Muscle layer of colon (tissue), 2 donors: ENCODE measurements around the gene NDNF.

Experiments used
- H3K27ac ChIP-seq: one replicate; pipeline ENCODE4 v1.7.0; 2013; ENCODE audit warnings: low read depth, mild to moderate bottlenecking, low read length, moderate library complexity
- H3K27me3 ChIP-seq, 2 donors: one replicate each; pipeline ENCODE4 v1.7.0; 2013; ENCODE audit warnings: low read length in 2 of 2, mild to moderate bottlenecking in 2 of 2; ENCODE audit not compliant: insufficient read depth in 2 of 2, control insufficient read depth in 1 of 2
- H3K36me3 ChIP-seq: one replicate; pipeline ENCODE4 v1.7.0; 2013; ENCODE audit warnings: mild to moderate bottlenecking, low read length; ENCODE audit not compliant: insufficient read depth
- H3K4me1 ChIP-seq: one replicate; pipeline ENCODE4 v1.7.0; 2013; ENCODE audit warnings: mild to moderate bottlenecking, low read length; ENCODE audit not compliant: insufficient read depth
- H3K4me3 ChIP-seq, 2 donors: one replicate each; pipeline ENCODE4 v1.7.0; 2013; ENCODE audit warnings: low read length in 2 of 2, low read depth in 1 of 2, mild to moderate bottlenecking in 1 of 2, moderate library complexity in 1 of 2
- H3K9ac ChIP-seq: one replicate; pipeline ENCODE4 v1.7.0; 2013; ENCODE audit warnings: low read length
- H3K9me3 ChIP-seq: one replicate; pipeline ENCODE4 v1.7.0; 2013; ENCODE audit warnings: mild to moderate bottlenecking, low read length
- donor health status: abdominal sarcoma.
- donor health status: Adenocarcinoma of cecum.

The NDNF gene

GRCh38 chr4:121072224-121073003 is at the start of gene NDNF:
TSS of gene NDNF (minus strand) at chr4:121072535. CDS start at chr4:121045837, 26,698 bp downstream.
- H3K9ac ChIP-seq = peak within 1 kb of the TSS; percentile 40
- H3K36me3 ChIP-seq = no peaks in the 10 kb centered on the region
- H3K4me3 ChIP-seq = peak within 1 kb of the TSS; percentile 79 to 83
- H3K27ac ChIP-seq = peak within 1 kb of the TSS; percentile 53
- peaks cover 11% of the 10 kb centered on the region for H3K4me1 ChIP-seq
- H3K9me3 ChIP-seq = no peaks in the 10 kb centered on the region
- peaks cover 0 to 5% of the 10 kb centered on the region in 2 donors for H3K27me3 ChIP-seq

GRCh38 chr4:121119715-121120114 is 47.4 kb upstream of the NDNF start:
- no peaks in the 10 kb centered on the region for H3K27me3 ChIP-seq
- H3K4me1 ChIP-seq = no peaks in the 10 kb centered on the region
- no peaks in the 10 kb centered on the region for H3K36me3 ChIP-seq
- H3K9ac ChIP-seq = no peak overlapping the region
- no peak overlapping the region for H3K4me3 ChIP-seq
- no peak overlapping the region for H3K27ac ChIP-seq
- no peaks in the 10 kb centered on the region for H3K9me3 ChIP-seq

- no peaks in the 10 kb centered on the region for H3K27me3 ChIP-seq
- no peaks in the 10 kb centered on the region for H3K4me1 ChIP-seq
- H3K36me3 ChIP-seq = no peaks in the 10 kb centered on the region
- no peak overlapping the region for H3K27ac ChIP-seq
- no peak overlapping the region for H3K4me3 ChIP-seq
- no peak overlapping the region for H3K9ac ChIP-seq
- no peaks in the 10 kb centered on the region for H3K9me3 ChIP-seq
These were observed 46.0 kb upstream of the NDNF start for GRCh38 chr4:121118344-121118743.

GRCh38 chr4:121114756-121115155 is 42.4 kb upstream of the NDNF start:
- H3K4me1 ChIP-seq = no peaks in the 10 kb centered on the region

GRCh38 chr4:121112530-121112929 is 40.2 kb upstream of the NDNF start:
- no peaks in the 10 kb centered on the region for H3K36me3 ChIP-seq
- H3K27me3 ChIP-seq = no peaks in the 10 kb centered on the region
- no peak overlapping the region for H3K9ac ChIP-seq
- H3K4me3 ChIP-seq = no peak overlapping the region
- H3K9me3 ChIP-seq = no peaks in the 10 kb centered on the region
- H3K27ac ChIP-seq = no peak overlapping the region
- H3K4me1 ChIP-seq = no peaks in the 10 kb centered on the region

More at GRCh38 chr4:121114756-121115155, 42.4 kb upstream of the NDNF start:
- Histone ChIP-seq H3K27me3 (no peaks in the 10 kb centered on the region), H3K4me3 (no peak overlapping the region), H3K27ac (no peak overlapping the region), H3K36me3 (no peaks in the 10 kb centered on the region), H3K9me3 (no peaks in the 10 kb centered on the region), H3K9ac (no peak overlapping the region)

GRCh38 chr4:121108557-121108956 is 36.2 kb upstream of the NDNF start:
- no peaks in the 10 kb centered on the region for H3K27me3 ChIP-seq
- H3K36me3 ChIP-seq = no peaks in the 10 kb centered on the region
- H3K9me3 ChIP-seq = no peaks in the 10 kb centered on the region
- no peaks in the 10 kb centered on the region for H3K4me1 ChIP-seq
- H3K27ac ChIP-seq = no peak overlapping the region
- H3K4me3 ChIP-seq = no peak overlapping the region
- H3K9ac ChIP-seq = no peak overlapping the region

GRCh38 chr4:121107507-121107906 is 35.2 kb upstream of the NDNF start:
- H3K9ac ChIP-seq = no peak overlapping the region
- no peaks in the 10 kb centered on the region for H3K4me1 ChIP-seq
- no peaks in the 10 kb centered on the region for H3K36me3 ChIP-seq
- H3K9me3 ChIP-seq = no peaks in the 10 kb centered on the region
- H3K4me3 ChIP-seq = no peak overlapping the region
- H3K27ac ChIP-seq = no peak overlapping the region
- no peaks in the 10 kb centered on the region for H3K27me3 ChIP-seq

GRCh38 chr4:121100093-121100775 is 27.9 kb upstream of the NDNF start:
- Histone ChIP-seq H3K36me3 (no peaks in the 10 kb centered on the region), H3K4me1 (no peaks in the 10 kb centered on the region), H3K4me3 (no peak overlapping the region), H3K9ac (no peak overlapping the region), H3K27me3 (no peaks in the 10 kb centered on the region), H3K27ac (no peak overlapping the region), H3K9me3 (no peaks in the 10 kb centered on the region)

- no peaks in the 10 kb centered on the region for H3K27me3 ChIP-seq
- H3K36me3 ChIP-seq = no peaks in the 10 kb centered on the region
- no peak overlapping the region for H3K9ac ChIP-seq
- no peaks in the 10 kb centered on the region for H3K4me1 ChIP-seq
- no peak overlapping the region for H3K27ac ChIP-seq
- no peak overlapping the region for H3K4me3 ChIP-seq
- no peaks in the 10 kb centered on the region for H3K9me3 ChIP-seq
These were observed 25.9 kb upstream of the NDNF start for GRCh38 chr4:121098266-121098665.

- H3K4me1 ChIP-seq = no peaks in the 10 kb centered on the region
- H3K36me3 ChIP-seq = no peaks in the 10 kb centered on the region
These were observed 24.3 kb upstream of the NDNF start for GRCh38 chr4:121096629-121097028.

GRCh38 chr4:121096191-121096590 is 23.9 kb upstream of the NDNF start:
- H3K4me3 ChIP-seq = no peak overlapping the region
- no peaks in the 10 kb centered on the region for H3K27me3 ChIP-seq
- H3K9ac ChIP-seq = no peak overlapping the region
- H3K9me3 ChIP-seq = no peaks in the 10 kb centered on the region
- H3K4me1 ChIP-seq = no peaks in the 10 kb centered on the region
- no peak overlapping the region for H3K27ac ChIP-seq
- no peaks in the 10 kb centered on the region for H3K36me3 ChIP-seq

More at GRCh38 chr4:121096629-121097028, 24.3 kb upstream of the NDNF start:
- Histone ChIP-seq H3K4me3 (no peak overlapping the region), H3K27ac (no peak overlapping the region), H3K9ac (no peak overlapping the region), H3K27me3 (no peaks in the 10 kb centered on the region), H3K9me3 (no peaks in the 10 kb centered on the region)
